Ishikawa (cell line): ENCODE results near the gene ZNF84.

Source experiments
- CEBPB ChIP-seq: IDR thresholded peaks from 2 replicates; pipeline ENCODE4 v1.6.1; 2012
- CREB1 ChIP-seq: IDR thresholded peaks from 2 replicates; pipeline ENCODE4 v1.6.1; 2012; ENCODE audit warnings: low read depth
- EGR1 ChIP-seq: IDR thresholded peaks from 2 replicates; pipeline ENCODE4 v1.6.1; 2012
- EP300 ChIP-seq: IDR thresholded peaks from 2 replicates; pipeline ENCODE4 v1.6.1; 2012; ENCODE audit warnings: borderline replicate concordance
- FOXM1 ChIP-seq: IDR thresholded peaks from 2 replicates; pipeline ENCODE4 v1.6.1; 2012; ENCODE audit warnings: low read depth, borderline replicate concordance
- MAX ChIP-seq: IDR thresholded peaks from 2 replicates; pipeline ENCODE4 v1.6.1; 2012
- RAD21 ChIP-seq: IDR thresholded peaks from 2 replicates; pipeline ENCODE4 v1.6.1; 2012; ENCODE audit warnings: low read depth
- TAF1 ChIP-seq: IDR thresholded peaks from 2 replicates; pipeline ENCODE4 v1.6.1; 2012; ENCODE audit warnings: low read depth, mild to moderate bottlenecking
- TCF12 ChIP-seq: IDR thresholded peaks from 2 replicates; pipeline ENCODE4 v1.6.1; 2012; ENCODE audit warnings: low read depth
- YY1 ChIP-seq: IDR thresholded peaks from 2 replicates; pipeline ENCODE4 v1.6.1; 2012; ENCODE audit warnings: low read depth
- ZBTB7A ChIP-seq: IDR thresholded peaks from 2 replicates; pipeline ENCODE4 v1.6.1; 2012; ENCODE audit warnings: low read depth

GRCh38 chr12:133037207-133038005, at the start of gene ZNF84:
- no peak for TF ChIP-seq FOXM1
- 0 out of 2 replicates have a peak, but pooled peaks have one; percentile 40 for TF ChIP-seq YY1
- TF ChIP-seq MAX, result peak; percentile 95
- peak; percentile 14; the same call in 1 of the 2 replicates for TF ChIP-seq TCF12
- TF ChIP-seq EP300, result no peak
- TF ChIP-seq TAF1, result peak; percentile 71; the same call in 1 of the 2 replicates
- TF ChIP-seq RAD21, result no peak
- TF ChIP-seq CEBPB, result no peak
- peak; percentile 10; the same call in 1 of the 2 replicates for TF ChIP-seq EGR1
- no peak for TF ChIP-seq ZBTB7A
- no peak for TF ChIP-seq CREB1
